OCI-LY7 (cell line): Measurements from ENCODE around the gene TANC1. TPM values are rescaled to one million over a fixed set of nuclear protein-coding genes. Genes with fewer than 3 reads are reported as not detected.

Source experiments
- BruUV-seq: library from RNA; stranded (reverse); fragments of 400-500 nt; replicated peaks from 2 replicates; lab custom pipeline; 2021; lab: Mats Ljungman, UMichigan
- CTCF ChIA-PET: fragments of 300-600 bp; sonication (Branson Sonifier 250); formaldehyde crosslinking; loops from one replicate; lab custom pipeline; 2022; ENCODE audit warnings: antibody characterized with exemption; ENCODE audit not compliant: unreplicated experiment; lab: Charles Lee
- POLR2A ChIA-PET: fragments of 300-600 bp; sonication (Branson Sonifier 250); formaldehyde crosslinking; loops from one replicate; lab custom pipeline; 2022; ENCODE audit warnings: antibody characterized with exemption; lab: Charles Lee
- DNase-seq: peaks from one replicate; pipeline ENCODE4 v3.0.0-alpha.2; 2015; ENCODE audit warnings: low spot score
- H2AFZ ChIP-seq: fragments of 200-600 bp; sonication (generic), shearing (Covaris generic); 2 replicates; pipeline ENCODE4 v1.6.1; 2014; ENCODE audit warnings: mild to moderate bottlenecking, antibody characterized with exemption, low read length, moderate library complexity
- H3K27ac ChIP-seq: fragments of 200-600 bp; sonication (generic); 2 replicates; pipeline ENCODE4 v1.5.1; 2014; ENCODE audit warnings: mixed run types, low read depth, mild to moderate bottlenecking, moderate library complexity, low read length, inconsistent platforms; ENCODE audit not compliant: poor library complexity, severe bottlenecking
- H3K36me3 ChIP-seq: fragments of 200-600 bp; sonication (generic); 2 replicates; pipeline ENCODE4 v1.6.1; 2014; ENCODE audit warnings: mild to moderate bottlenecking, antibody characterized with exemption, low read length, moderate library complexity, mixed read lengths; ENCODE audit not compliant: insufficient read depth
- H3K4me1 ChIP-seq: fragments of 200-600 bp; sonication (generic); 2 replicates; pipeline ENCODE4 v1.5.1; 2014; ENCODE audit warnings: mild to moderate bottlenecking, low read length; ENCODE audit not compliant: insufficient read depth, poor library complexity, severe bottlenecking
- H3K4me2 ChIP-seq: fragments of 200-600 bp; sonication (generic); 2 replicates; pipeline ENCODE4 v1.6.1; 2014; ENCODE audit warnings: mild to moderate bottlenecking, low read length
- H3K4me3 ChIP-seq: fragments of 200-600 bp; sonication (generic); 2 replicates; pipeline ENCODE4 v1.5.1; 2014; ENCODE audit warnings: mild to moderate bottlenecking, low read depth, low read length; ENCODE audit not compliant: poor library complexity, severe bottlenecking
- H3K79me2 ChIP-seq: fragments of 200-600 bp; sonication (generic); 2 replicates; pipeline ENCODE4 v1.6.1; 2016; ENCODE audit warnings: low read depth, mild to moderate bottlenecking, low read length, moderate library complexity, mixed read lengths; ENCODE audit not compliant: insufficient read depth
- H3K9me2 ChIP-seq: fragments of 200-600 bp; sonication (generic); 2 replicates; pipeline ENCODE4 v1.6.1; 2016; ENCODE audit warnings: mild to moderate bottlenecking, low read length, mixed read lengths; ENCODE audit not compliant: insufficient read depth
- H3K9me3 ChIP-seq: fragments of 200-600 bp; sonication (generic); 2 replicates; pipeline ENCODE4 v1.6.1; 2014; ENCODE audit warnings: mild to moderate bottlenecking, mixed run types, low read length, mixed read lengths
- H4K20me1 ChIP-seq: fragments of 200-600 bp; sonication (generic); 2 replicates; pipeline ENCODE4 v1.6.1; 2014; ENCODE audit warnings: mild to moderate bottlenecking, antibody characterized with exemption, low read length, moderate library complexity, mixed read lengths; ENCODE audit not compliant: insufficient read depth
- EZH2phosphoT487 ChIP-seq: fragments of 200-600 bp; sonication (generic); IDR thresholded peaks from 2 replicates; pipeline ENCODE4 v1.6.1; 2018; ENCODE audit warnings: low read depth, borderline replicate concordance, mild to moderate bottlenecking, mixed run types, antibody characterized with exemption, low read length, moderate library complexity, mixed read lengths
- intact Hi-C: fragments of 100-400 bp; cut with micrococcal nuclease; formaldehyde crosslinking; loops from one replicate; pipeline ENCODE4 v1.10.0; 2022; ENCODE audit not compliant: unreplicated experiment
- total RNA-seq, 2 experiments: library from RNA; depleted of rRNA in 1 of 2; stranded (reverse); fragments of >200 nt in 1 of 2; shearing (Covaris generic) in 1 of 2; gene quantifications; 2 replicates each; pipeline ENCODE4 v1.2.3, GENCODE V29; 2014 to 2022
- TF ChIP-seq, protein P1 (sequence below): fragments of 200-600 bp; sonication (generic); conservative IDR thresholded peaks from 2 replicates; pipeline ENCODE4 v1.5.1; 2014; ENCODE audit warnings: mild to moderate bottlenecking, antibody characterized with exemption, low read length, moderate library complexity, mixed read lengths

TANC1 gene
- total RNA-seq, 2 experiments from 2014 or later: 0.04 TPM; not detected in 1

DNA sequence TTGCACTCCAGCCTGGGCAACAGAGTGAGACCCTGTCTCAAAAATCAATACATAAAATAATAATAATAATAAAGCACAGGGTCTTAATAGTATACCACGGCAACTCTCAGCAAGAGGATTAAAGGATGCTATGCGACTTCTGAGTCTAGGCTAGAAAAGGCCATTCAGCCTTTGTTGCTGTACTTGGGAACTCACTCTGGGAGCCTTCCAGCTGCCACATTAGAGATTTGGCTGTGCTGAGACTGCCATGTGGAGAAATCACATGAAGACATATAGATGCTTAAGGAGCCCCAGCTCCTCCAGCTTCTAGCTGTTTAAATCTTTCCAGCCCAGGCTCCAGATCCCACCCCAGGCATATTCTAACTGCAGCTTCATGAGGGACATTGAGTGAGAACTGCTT is 8.2 kb upstream of the TANC1 start:
- POLR2A ChIA-PET: no interaction called here
- no peaks in the 10 kb centered on the region for H4K20me1 ChIP-seq

DNA sequence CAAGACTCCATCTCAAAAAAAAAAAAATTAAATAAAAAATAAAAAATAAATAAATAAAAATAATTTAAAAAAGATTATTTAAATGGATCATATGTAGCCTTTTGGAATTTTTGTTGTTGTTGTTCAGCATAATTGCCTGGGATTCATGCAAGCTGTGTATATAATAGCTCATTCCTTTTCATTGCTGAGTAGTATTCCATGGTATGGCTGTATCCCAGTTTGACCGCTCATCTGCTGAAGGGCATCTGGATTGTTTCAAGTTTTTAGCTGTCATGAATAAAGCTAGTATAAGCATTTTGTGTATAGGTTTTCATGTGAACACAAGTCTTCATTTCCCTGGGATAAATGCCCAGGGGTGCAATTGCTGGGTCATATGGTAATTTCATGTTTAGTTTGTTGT is 6.4 kb upstream of the TANC1 start:
- no peak overlapping the region for H3K27ac ChIP-seq
- no peak overlapping the region for H3K4me2 ChIP-seq
- no peaks in the 10 kb centered on the region for H3K9me3 ChIP-seq
- no peak for DNase-seq
- intact Hi-C loops: no loop called here
- ChIA-PET POLR2A (interaction anchor here (0.6 kb wide), 1 partner anchor 655 kb away, joined by 4 read pairs; no protein-coding TSS in a partner anchor), CTCF (no interaction called here)
- TF ChIP-seq EZH2phosphoT487: no peak
- TF ChIP-seq, protein P1, sequence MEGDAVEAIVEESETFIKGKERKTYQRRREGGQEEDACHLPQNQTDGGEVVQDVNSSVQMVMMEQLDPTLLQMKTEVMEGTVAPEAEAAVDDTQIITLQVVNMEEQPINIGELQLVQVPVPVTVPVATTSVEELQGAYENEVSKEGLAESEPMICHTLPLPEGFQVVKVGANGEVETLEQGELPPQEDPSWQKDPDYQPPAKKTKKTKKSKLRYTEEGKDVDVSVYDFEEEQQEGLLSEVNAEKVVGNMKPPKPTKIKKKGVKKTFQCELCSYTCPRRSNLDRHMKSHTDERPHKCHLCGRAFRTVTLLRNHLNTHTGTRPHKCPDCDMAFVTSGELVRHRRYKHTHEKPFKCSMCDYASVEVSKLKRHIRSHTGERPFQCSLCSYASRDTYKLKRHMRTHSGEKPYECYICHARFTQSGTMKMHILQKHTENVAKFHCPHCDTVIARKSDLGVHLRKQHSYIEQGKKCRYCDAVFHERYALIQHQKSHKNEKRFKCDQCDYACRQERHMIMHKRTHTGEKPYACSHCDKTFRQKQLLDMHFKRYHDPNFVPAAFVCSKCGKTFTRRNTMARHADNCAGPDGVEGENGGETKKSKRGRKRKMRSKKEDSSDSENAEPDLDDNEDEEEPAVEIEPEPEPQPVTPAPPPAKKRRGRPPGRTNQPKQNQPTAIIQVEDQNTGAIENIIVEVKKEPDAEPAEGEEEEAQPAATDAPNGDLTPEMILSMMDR: no peak
- no peak overlapping the region for H2AFZ ChIP-seq
- no peaks in the 10 kb centered on the region for H3K79me2 ChIP-seq
- H3K4me3 ChIP-seq: no peak overlapping the region
- H3K4me1 ChIP-seq: no peaks in the 10 kb centered on the region
- H3K9me2 ChIP-seq: no peaks in the 10 kb centered on the region
- no TSS peak for BruUV-seq
- H3K36me3 ChIP-seq: no peaks in the 10 kb centered on the region
- H4K20me1 ChIP-seq: no peaks in the 10 kb centered on the region

More for the DNA sequence above, 8.2 kb upstream of the TANC1 start:
- Histone ChIP-seq H3K36me3 (no peaks in the 10 kb centered on the region), H2AFZ (no peak overlapping the region), H3K4me1 (no peaks in the 10 kb centered on the region), H3K9me2 (no peaks in the 10 kb centered on the region), H3K27ac (no peak overlapping the region), H3K4me2 (no peak overlapping the region), H3K79me2 (no peaks in the 10 kb centered on the region), H3K9me3 (no peaks in the 10 kb centered on the region), H3K4me3 (no peak overlapping the region)
- TF ChIP-seq EZH2phosphoT487: no peak
- TF ChIP-seq, protein P1: no peak
- intact Hi-C loops: no loop called here
- BruUV-seq: no TSS peak
- DNase-seq: no peak
- CTCF ChIA-PET: no interaction called here

DNA sequence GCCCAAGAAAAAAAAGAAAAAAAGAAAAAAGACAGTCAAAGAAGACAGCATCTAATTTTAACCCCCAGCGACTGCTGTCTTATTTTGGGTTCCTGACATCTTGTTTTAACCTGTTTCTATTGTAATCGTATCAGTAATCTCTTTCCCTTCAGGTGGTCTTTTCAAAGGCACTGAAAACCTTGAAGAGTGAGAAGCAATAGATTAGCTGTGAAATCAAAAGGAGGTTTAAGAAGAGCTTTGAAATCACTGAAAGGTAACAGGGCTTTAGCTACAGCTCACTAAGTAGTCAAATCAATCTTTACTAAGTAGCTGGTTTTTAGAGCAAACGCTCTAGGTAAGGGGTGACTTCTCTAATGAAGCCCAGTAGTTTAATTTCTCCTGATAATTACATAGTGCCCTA is 5.4 kb upstream of the TANC1 start:
- TF ChIP-seq, protein P1: no peak
- TF ChIP-seq EZH2phosphoT487: no peak
- CTCF ChIA-PET: no interaction called here

More for the DNA sequence above, 5.4 kb upstream of the TANC1 start:
- H3K4me1 ChIP-seq: no peaks in the 10 kb centered on the region
- H3K9me3 ChIP-seq: no peaks in the 10 kb centered on the region
- no peak overlapping the region for H3K4me2 ChIP-seq
- H2AFZ ChIP-seq: no peak overlapping the region
- H3K79me2 ChIP-seq: no peaks in the 10 kb centered on the region
- H3K27ac ChIP-seq: no peak overlapping the region
- no TSS peak for BruUV-seq
- intact Hi-C loops: no loop called here
- POLR2A ChIA-PET: interaction anchor here (0.7 kb wide), 1 partner anchor 13 kb away, joined by 3 read pairs; no protein-coding TSS in a partner anchor
- no peaks in the 10 kb centered on the region for H4K20me1 ChIP-seq
- no peak overlapping the region for H3K4me3 ChIP-seq
- no peak for DNase-seq
- no peaks in the 10 kb centered on the region for H3K9me2 ChIP-seq
- no peaks in the 10 kb centered on the region for H3K36me3 ChIP-seq
